ENCODE measurements around the gene SEPTIN1. TPM values are rescaled to one million over a fixed set of nuclear protein-coding genes. Genes with fewer than 3 reads are reported as not detected.

Gene SEPTIN1
- total and polyA plus RNA-seq, 2 of the 13 experiments (the other 11 are each of a cell fraction or from before 2014, with no cell fraction given), result 0.18 to 0.67 TPM

DNA sequence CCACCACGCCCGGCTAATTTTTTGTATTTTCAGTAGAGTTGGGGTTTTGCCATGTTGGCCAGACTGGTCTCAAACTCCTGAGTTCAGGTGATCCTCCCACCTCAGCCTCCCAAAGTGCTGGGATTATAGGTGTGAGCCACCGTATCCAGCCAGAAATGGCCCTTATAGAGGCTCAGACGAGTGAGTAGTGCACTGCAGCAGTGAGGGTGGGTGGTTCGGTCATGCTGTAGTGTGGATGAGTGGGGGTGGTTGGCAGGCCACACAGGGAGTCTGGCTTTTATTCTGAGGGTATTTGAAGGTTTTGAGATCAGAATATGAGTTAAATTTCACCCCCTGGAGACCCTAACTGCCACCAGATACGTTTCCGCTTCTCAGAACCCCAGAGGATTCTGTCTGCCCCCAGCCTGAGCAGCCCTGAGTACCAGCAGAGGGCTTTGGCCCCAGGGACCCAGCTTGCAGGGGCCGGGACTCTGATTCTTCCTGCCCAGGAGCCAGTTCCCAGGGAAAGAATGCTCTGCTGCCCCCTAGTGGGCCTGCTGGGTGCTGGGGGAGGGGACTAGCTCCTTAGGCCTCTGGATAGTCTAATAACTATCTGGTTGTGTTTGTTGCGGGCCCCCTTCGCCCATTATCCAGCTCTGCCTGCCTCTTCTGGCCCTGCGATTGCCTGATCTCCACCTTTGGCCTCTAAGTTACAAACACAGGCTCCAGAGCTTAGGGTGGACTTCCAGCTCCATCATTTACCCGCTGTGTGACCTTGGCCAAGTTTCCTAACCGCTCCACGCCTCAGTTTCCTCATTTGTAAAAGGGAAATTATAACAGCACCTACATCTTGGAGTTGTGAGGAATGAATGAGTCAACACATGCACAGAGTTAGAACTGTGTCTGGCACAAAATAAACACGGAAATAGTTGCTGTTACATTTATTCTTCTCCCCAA lies 27.0 kb upstream of the SEPTIN1 start (continued):
- TF ChIP-seq, protein P1, sequence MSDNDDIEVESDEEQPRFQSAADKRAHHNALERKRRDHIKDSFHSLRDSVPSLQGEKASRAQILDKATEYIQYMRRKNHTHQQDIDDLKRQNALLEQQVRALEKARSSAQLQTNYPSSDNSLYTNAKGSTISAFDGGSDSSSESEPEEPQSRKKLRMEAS (IDR thresholded peaks at IDR 0.05), result peak; percentile 54; the same call in 1 of the 2 replicates
- TF ChIP-seq GATAD1 (CRISPR knock-in tag; IDR thresholded peaks at IDR 0.05) (0 out of 2 replicates have a peak, but pooled peaks have one; percentile 69), ZFY (CRISPR knock-in tag; IDR thresholded peaks at IDR 0.05) (peak; percentile 67; the same call in 1 of the 2 replicates), ZNF496 (CRISPR knock-in tag; IDR thresholded peaks at IDR 0.05; ENCODE audit: insufficient replicate concordance) (no peak), CAMTA2 (CRISPR knock-in tag; IDR thresholded peaks at IDR 0.05; ENCODE audit: borderline replicate concordance) (0 out of 2 replicates have a peak, but pooled peaks have one; percentile 67), ZFAT (CRISPR knock-in tag; conservative IDR thresholded peaks at IDR 0.05) (no peak), CBX5 (CRISPR knock-in tag; IDR thresholded peaks at IDR 0.05; ENCODE audit: borderline replicate concordance) (peak; percentile 31; the same call in 1 of the 2 replicates), REPIN1 (CRISPR knock-in tag; IDR thresholded peaks at IDR 0.05; ENCODE audit: borderline replicate concordance, low read depth) (peak; percentile 78; the same call in 1 of the 2 replicates), RXRA (CRISPR knock-in tag; IDR thresholded peaks at IDR 0.05) (0 out of 2 replicates have a peak, but pooled peaks have one; percentile 31), KAT2B (IDR thresholded peaks at IDR 0.05; ENCODE audit: borderline replicate concordance, low read depth, low read length) (no peak), JARID2 (CRISPR knock-in tag; IDR thresholded peaks at IDR 0.05; ENCODE audit: insufficient replicate concordance) (no peak), ZNF841 (CRISPR knock-in tag; IDR thresholded peaks at IDR 0.05; ENCODE audit: borderline replicate concordance) (no peak), FOXJ3 (CRISPR knock-in tag; IDR thresholded peaks at IDR 0.05; ENCODE audit: borderline replicate concordance) (no peak; the same call in 1 of the 2 replicates), KDM5B (CRISPR knock-in tag; IDR thresholded peaks at IDR 0.05; ENCODE audit: borderline replicate concordance) (peak; percentile 36; the same call in 1 of the 2 replicates)
- TF ChIP-seq, protein P2, sequence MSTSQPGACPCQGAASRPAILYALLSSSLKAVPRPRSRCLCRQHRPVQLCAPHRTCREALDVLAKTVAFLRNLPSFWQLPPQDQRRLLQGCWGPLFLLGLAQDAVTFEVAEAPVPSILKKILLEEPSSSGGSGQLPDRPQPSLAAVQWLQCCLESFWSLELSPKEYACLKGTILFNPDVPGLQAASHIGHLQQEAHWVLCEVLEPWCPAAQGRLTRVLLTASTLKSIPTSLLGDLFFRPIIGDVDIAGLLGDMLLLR (CRISPR knock-in tag; IDR thresholded peaks at IDR 0.05), result 0 out of 2 replicates have a peak, but pooled peaks have one; percentile 55
- TF ChIP-seq, protein P3, sequence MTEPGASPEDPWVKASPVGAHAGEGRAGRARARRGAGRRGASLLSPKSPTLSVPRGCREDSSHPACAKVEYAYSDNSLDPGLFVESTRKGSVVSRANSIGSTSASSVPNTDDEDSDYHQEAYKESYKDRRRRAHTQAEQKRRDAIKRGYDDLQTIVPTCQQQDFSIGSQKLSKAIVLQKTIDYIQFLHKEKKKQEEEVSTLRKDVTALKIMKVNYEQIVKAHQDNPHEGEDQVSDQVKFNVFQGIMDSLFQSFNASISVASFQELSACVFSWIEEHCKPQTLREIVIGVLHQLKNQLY (CRISPR knock-in tag; IDR thresholded peaks at IDR 0.05), result no peak
- TF ChIP-seq, protein P4, sequence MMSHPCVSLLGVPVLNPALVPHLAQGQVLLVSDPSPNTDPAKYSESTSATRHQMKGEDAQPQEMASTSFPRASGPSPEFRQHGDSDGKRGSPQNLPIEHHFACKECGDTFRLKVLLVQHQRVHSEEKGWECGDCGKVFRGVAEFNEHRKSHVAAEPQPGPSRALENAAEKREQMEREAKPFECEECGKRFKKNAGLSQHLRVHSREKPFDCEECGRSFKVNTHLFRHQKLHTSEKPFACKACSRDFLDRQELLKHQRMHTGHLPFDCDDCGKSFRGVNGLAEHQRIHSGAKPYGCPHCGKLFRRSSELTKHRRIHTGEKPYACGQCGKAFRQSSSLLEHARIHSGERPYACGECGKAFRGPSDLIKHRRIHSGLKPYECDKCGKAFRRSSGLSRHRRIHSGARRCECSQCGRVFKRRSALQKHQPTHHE (CRISPR knock-in tag; IDR thresholded peaks at IDR 0.05; ENCODE audit: borderline replicate concordance), result peak; percentile 82; the same call in 1 of the 2 replicates
- TF ChIP-seq, protein P5, sequence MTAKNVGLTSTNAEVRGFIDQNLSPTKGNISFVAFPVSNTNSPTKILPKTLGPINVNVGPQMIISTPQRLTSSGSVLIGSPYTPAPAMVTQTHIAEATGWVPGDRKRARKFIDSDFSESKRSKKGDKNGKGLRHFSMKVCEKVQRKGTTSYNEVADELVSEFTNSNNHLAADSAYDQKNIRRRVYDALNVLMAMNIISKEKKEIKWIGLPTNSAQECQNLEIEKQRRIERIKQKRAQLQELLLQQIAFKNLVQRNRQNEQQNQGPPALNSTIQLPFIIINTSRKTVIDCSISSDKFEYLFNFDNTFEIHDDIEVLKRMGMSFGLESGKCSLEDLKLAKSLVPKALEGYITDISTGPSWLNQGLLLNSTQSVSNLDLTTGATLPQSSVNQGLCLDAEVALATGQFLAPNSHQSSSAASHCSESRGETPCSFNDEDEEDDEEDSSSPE (CRISPR knock-in tag; IDR thresholded peaks at IDR 0.05), result no peak; the same call in 1 of the 2 replicates
- TF ChIP-seq, protein P6, sequence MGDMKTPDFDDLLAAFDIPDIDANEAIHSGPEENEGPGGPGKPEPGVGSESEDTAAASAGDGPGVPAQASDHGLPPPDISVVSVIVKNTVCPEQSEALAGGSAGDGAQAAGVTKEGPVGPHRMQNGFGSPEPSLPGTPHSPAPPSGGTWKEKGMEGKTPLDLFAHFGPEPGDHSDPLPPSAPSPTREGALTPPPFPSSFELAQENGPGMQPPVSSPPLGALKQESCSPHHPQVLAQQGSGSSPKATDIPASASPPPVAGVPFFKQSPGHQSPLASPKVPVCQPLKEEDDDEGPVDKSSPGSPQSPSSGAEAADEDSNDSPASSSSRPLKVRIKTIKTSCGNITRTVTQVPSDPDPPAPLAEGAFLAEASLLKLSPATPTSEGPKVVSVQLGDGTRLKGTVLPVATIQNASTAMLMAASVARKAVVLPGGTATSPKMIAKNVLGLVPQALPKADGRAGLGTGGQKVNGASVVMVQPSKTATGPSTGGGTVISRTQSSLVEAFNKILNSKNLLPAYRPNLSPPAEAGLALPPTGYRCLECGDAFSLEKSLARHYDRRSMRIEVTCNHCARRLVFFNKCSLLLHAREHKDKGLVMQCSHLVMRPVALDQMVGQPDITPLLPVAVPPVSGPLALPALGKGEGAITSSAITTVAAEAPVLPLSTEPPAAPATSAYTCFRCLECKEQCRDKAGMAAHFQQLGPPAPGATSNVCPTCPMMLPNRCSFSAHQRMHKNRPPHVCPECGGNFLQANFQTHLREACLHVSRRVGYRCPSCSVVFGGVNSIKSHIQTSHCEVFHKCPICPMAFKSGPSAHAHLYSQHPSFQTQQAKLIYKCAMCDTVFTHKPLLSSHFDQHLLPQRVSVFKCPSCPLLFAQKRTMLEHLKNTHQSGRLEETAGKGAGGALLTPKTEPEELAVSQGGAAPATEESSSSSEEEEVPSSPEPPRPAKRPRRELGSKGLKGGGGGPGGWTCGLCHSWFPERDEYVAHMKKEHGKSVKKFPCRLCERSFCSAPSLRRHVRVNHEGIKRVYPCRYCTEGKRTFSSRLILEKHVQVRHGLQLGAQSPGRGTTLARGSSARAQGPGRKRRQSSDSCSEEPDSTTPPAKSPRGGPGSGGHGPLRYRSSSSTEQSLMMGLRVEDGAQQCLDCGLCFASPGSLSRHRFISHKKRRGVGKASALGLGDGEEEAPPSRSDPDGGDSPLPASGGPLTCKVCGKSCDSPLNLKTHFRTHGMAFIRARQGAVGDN (CRISPR knock-in tag; IDR thresholded peaks at IDR 0.05), result peak; percentile 80
